HUES64 (cell line): ENCODE data around the gene ZBTB1.

ENCODE experiments used
- H3K27ac ChIP-seq: 2 replicates; pipeline ENCODE4 v1.7.0; 2013; ENCODE audit warnings: low read depth, low read length, inconsistent platforms
- H3K27me3 ChIP-seq: 2 replicates; pipeline ENCODE4 v1.6.1; 2013; ENCODE audit warnings: mild to moderate bottlenecking, low read length; ENCODE audit not compliant: insufficient read depth
- H3K36me3 ChIP-seq: 2 replicates; pipeline ENCODE4 v1.6.1; 2013; ENCODE audit warnings: mild to moderate bottlenecking, low read length; ENCODE audit not compliant: insufficient read depth
- H3K4me1 ChIP-seq: 2 replicates; pipeline ENCODE4 v1.6.1; 2013; ENCODE audit warnings: mild to moderate bottlenecking, low read length, moderate library complexity; ENCODE audit not compliant: insufficient read depth
- H3K4me3 ChIP-seq: 2 replicates; pipeline ENCODE4 v1.5.1; 2013; ENCODE audit warnings: mild to moderate bottlenecking, low read length, moderate library complexity
- H3K9ac ChIP-seq: 2 replicates; pipeline ENCODE4 v1.6.1; 2013; ENCODE audit warnings: mild to moderate bottlenecking, low read depth, low read length
- H3K9me3 ChIP-seq: 2 replicates; pipeline ENCODE4 v1.6.1; 2013; ENCODE audit warnings: low read depth, low read length; ENCODE audit not compliant: insufficient read depth
- WGBS: fragments of 150-250, 120-280 bp; methylation state at CpG from one replicate; pipeline ENCODE4 v1.1.7; 2013; ENCODE audit warnings: missing lambda C conversion rate; 5-methylcytosine and 5-hydroxymethylcytosine counted together

The ZBTB1 gene

DNA sequence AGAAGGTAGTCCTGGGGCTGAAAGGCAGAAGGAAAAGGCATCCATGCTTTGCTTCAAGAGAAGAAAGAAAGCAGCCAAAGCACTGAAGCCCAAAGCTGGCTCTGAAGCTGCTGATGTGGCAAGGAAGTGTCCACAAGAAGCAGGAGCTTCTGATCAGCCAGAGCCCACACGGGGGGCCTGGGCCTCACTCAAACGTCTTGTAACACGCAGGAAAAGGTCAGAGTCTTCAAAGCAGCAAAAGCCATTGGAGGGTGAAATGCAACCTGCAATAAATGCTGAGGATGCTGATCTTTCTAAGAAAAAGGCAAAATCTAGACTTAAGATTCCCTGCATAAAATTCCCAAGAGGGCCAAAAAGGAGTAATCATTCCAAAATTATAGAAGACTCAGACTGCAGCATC, 36.1 kb upstream of the ZBTB1 start:
- Histone ChIP-seq H3K36me3 (no peaks in the 10 kb centered on the region), H3K27ac (no peak overlapping the region), H3K27me3 (peaks cover 17% of the 10 kb centered on the region; the same call in 1 of the 2 replicates), H3K4me3 (no peak overlapping the region), H3K4me1 (peaks cover 7% of the 10 kb centered on the region; the same call in 1 of the 2 replicates), H3K9me3 (no peaks in the 10 kb centered on the region), H3K9ac (no peak overlapping the region)
- 74% methylated on average over 3 of the region's 3 CpGs for WGBS

- 86% methylated on average over 2 of the region's 2 CpGs for WGBS
- H3K27me3 ChIP-seq: no peaks in the 10 kb centered on the region
- no peak overlapping the region for H3K4me3 ChIP-seq
- no peaks in the 10 kb centered on the region for H3K9me3 ChIP-seq
- no peaks in the 10 kb centered on the region for H3K36me3 ChIP-seq
- H3K27ac ChIP-seq: no peak overlapping the region
- no peak overlapping the region for H3K9ac ChIP-seq
- H3K4me1 ChIP-seq: no peaks in the 10 kb centered on the region
These were observed 30.5 kb upstream of the ZBTB1 start for GRCh38 chr14:64474041-64474440.

- H3K9ac ChIP-seq: no peak overlapping the region
- H3K27ac ChIP-seq: no peak overlapping the region
- WGBS: 100% methylated on average over 4 of the region's 4 CpGs
- no peaks in the 10 kb centered on the region for H3K36me3 ChIP-seq
- no peaks in the 10 kb centered on the region for H3K9me3 ChIP-seq
- H3K27me3 ChIP-seq: no peaks in the 10 kb centered on the region
- H3K4me3 ChIP-seq: no peak overlapping the region
- H3K4me1 ChIP-seq: no peaks in the 10 kb centered on the region
These were observed 29.9 kb upstream of the ZBTB1 start for GRCh38 chr14:64474698-64475097.

- 92% methylated on average over 7 of the region's 8 CpGs for WGBS
These were observed 28.8 kb upstream of the ZBTB1 start for GRCh38 chr14:64475585-64476273.

DNA sequence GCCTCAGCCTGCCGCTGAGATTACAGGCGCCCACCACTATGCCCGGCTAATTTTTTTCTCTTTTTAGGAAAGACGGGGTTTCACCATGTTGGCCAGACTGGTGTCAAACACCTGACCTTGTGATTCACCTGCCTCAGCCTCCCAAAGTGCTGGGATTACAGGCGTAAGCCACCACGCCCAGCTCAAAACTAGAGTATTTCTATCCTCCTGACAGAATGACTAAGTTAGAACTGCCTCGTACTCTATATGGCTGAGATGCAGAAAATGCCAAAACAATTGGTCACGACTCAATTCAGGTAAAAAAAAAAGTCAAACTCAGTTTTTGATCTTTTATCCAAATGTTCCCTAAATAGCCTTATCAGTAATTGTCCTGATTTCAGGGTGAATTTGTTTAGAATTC, 28.1 kb upstream of the ZBTB1 start:
- H3K27me3 ChIP-seq: no peaks in the 10 kb centered on the region
- no peak overlapping the region for H3K27ac ChIP-seq
- H3K4me3 ChIP-seq: no peak overlapping the region
- WGBS: 95% methylated on average over 8 of the region's 8 CpGs
- H3K9me3 ChIP-seq: no peaks in the 10 kb centered on the region
- no peaks in the 10 kb centered on the region for H3K4me1 ChIP-seq
- H3K36me3 ChIP-seq: no peaks in the 10 kb centered on the region
- no peak overlapping the region for H3K9ac ChIP-seq

More at GRCh38 chr14:64475585-64476273, 28.8 kb upstream of the ZBTB1 start:
- Histone ChIP-seq H3K36me3 (no peaks in the 10 kb centered on the region), H3K27ac (no peak overlapping the region), H3K27me3 (no peaks in the 10 kb centered on the region), H3K4me3 (no peak overlapping the region), H3K9me3 (no peaks in the 10 kb centered on the region), H3K4me1 (no peaks in the 10 kb centered on the region), H3K9ac (no peak overlapping the region)

GRCh38 chr14:64478634-64479250, 25.8 kb upstream of the ZBTB1 start:
- H3K27me3 ChIP-seq: no peaks in the 10 kb centered on the region
- H3K9me3 ChIP-seq: no peaks in the 10 kb centered on the region
- H3K4me1 ChIP-seq: no peaks in the 10 kb centered on the region
- H3K27ac ChIP-seq: no peak overlapping the region
- peaks cover 3% of the 10 kb centered on the region; the same call in 1 of the 2 replicates for H3K36me3 ChIP-seq
- no peak overlapping the region for H3K9ac ChIP-seq
- no peak overlapping the region for H3K4me3 ChIP-seq

DNA sequence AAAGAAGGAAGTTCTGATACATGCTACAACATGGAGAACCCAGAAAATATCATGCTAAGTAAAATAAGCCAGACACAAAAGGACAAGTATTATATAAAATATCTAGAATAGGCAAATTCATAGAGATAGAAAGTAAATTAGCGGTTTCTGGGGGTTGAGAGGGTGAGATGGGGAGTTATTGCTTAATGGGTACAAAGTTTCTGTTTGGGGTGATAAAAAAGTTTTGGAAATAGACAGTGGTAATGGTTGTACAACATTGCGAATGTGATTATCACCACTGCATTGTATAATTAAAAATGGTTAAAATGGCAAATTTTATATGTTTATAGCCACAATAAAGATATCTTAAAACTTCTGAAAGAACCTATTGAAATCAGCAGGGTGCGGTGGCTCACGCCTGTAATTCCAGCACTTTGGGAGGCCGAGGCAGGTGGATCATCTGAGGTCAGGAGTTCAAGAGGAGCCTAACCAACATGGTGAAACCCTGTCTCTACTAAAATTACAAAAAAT, 15.9 kb upstream of the ZBTB1 start:
- WGBS: 95% methylated on average over 4 of the region's 5 CpGs
- Histone ChIP-seq H3K27ac (no peak overlapping the region), H3K36me3 (peaks cover 46% of the 10 kb centered on the region)

GRCh38 chr14:64491637-64492036, 12.9 kb upstream of the ZBTB1 start:
- Histone ChIP-seq H3K4me3 (no peak overlapping the region), H3K4me1 (no peaks in the 10 kb centered on the region), H3K36me3 (peaks cover 43% of the 10 kb centered on the region), H3K9me3 (no peaks in the 10 kb centered on the region), H3K9ac (no peak overlapping the region), H3K27ac (no peak overlapping the region), H3K27me3 (no peaks in the 10 kb centered on the region)
- WGBS: 90% methylated on average over 2 of the region's 2 CpGs

More for the DNA sequence above, 15.9 kb upstream of the ZBTB1 start:
- Histone ChIP-seq H3K27me3 (no peaks in the 10 kb centered on the region), H3K9me3 (no peaks in the 10 kb centered on the region), H3K9ac (no peak overlapping the region), H3K4me1 (no peaks in the 10 kb centered on the region), H3K4me3 (no peak overlapping the region)

DNA sequence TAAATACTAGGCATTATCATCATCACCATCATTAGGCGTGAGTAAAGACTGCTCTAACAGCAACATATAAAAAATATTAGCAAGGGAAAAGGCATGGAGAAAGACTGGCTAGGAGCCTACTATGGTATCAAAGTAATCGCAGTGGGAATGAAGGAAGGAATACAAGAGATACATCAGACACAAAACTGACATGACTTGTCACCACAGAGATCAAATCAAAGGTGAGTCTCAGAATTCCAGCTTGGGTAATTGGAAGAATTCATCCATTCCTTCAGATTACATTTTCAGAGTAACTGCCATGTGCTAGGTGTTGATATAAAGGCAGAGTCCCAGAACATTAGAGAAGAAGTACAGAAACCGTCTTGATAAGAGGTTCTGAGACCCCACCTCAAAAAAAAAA, 11.1 kb upstream of the ZBTB1 start:
- H3K27me3 ChIP-seq: no peaks in the 10 kb centered on the region

DNA sequence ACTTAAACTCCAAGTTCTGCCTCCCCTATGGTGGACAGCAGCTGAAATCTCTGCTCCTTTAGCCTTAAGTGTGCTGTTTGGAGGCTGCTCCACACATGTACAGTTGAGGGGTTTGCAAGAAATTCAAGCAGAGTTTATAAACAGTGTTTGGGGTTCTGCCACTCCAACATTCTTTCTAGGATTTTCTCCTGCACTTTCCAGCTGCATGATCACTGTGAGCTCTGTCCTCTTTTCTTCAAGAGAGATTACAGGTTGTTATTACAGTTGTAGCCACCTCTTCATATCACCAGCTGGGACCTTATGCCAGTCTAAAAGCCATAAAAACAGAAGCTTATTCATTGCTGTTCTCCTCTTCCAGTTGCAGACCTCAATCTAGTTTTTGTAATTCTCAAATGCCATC, 9.3 kb upstream of the ZBTB1 start:
- Histone ChIP-seq H3K4me3 (no peak overlapping the region), H3K27me3 (no peaks in the 10 kb centered on the region), H3K9me3 (no peaks in the 10 kb centered on the region), H3K9ac (no peak overlapping the region), H3K27ac (no peak overlapping the region), H3K36me3 (peaks cover 30% of the 10 kb centered on the region), H3K4me1 (no peaks in the 10 kb centered on the region)

More for the DNA sequence above, 11.1 kb upstream of the ZBTB1 start:
- no peaks in the 10 kb centered on the region for H3K4me1 ChIP-seq
- no peak overlapping the region for H3K27ac ChIP-seq
- H3K9me3 ChIP-seq: no peaks in the 10 kb centered on the region
- H3K4me3 ChIP-seq: no peak overlapping the region
- WGBS: 92% methylated on average over 3 of the region's 3 CpGs
- peaks cover 36% of the 10 kb centered on the region for H3K36me3 ChIP-seq
- no peak overlapping the region for H3K9ac ChIP-seq

GRCh38 chr14:64496764-64497163, 7.8 kb upstream of the ZBTB1 start:
- H3K4me1 ChIP-seq: peaks cover 6% of the 10 kb centered on the region
- H3K27me3 ChIP-seq: no peaks in the 10 kb centered on the region
- no peak overlapping the region for H3K4me3 ChIP-seq
- H3K36me3 ChIP-seq: peaks cover 22% of the 10 kb centered on the region
- no peaks in the 10 kb centered on the region for H3K9me3 ChIP-seq
- no peak overlapping the region for H3K27ac ChIP-seq
- no peak overlapping the region for H3K9ac ChIP-seq
